ENCODE data around the gene CDKL2.

GRCh38 chr4:75584067-75584466 lies 46.3 kb downstream of the CDKL2 start:
- TF ChIP-seq CTCF (IDR thresholded peaks at IDR 0.05) (no peak), POLR2A (IDR thresholded peaks at IDR 0.05) (no peak), POLR2AphosphoS5 (IDR thresholded peaks at IDR 0.05) (no peak)

Measured in prostate gland (tissue), 2 donors.